Heart left ventricle (tissue), 16 donors: ENCODE data around the gene CCDC187. TPM values are rescaled to one million over a fixed set of nuclear protein-coding genes. Genes with fewer than 3 reads are reported as not detected.
"Not testable (repeated sequence)": the region's sequence is repeated elsewhere in the genome, so short reads cannot be mapped to it uniquely, and the experiment has no call there.

Experiments used
- ATAC-seq, 4 donors: fragments of 200-7000 bp; cut with Tn5 transposase; one replicate each; pipeline ENCODE4 v1.9.1; 2020 to 2022; ENCODE audit warnings: moderate library complexity in 4 of 4, mild to moderate bottlenecking in 3 of 4, moderate number of reproducible peaks in 1 of 4
- DNase-seq, 5 donors: peaks; one replicate each; pipeline ENCODE4 v3.0.0-alpha.2; 2020
- H3K27ac ChIP-seq, 12 donors: fragments of 200-600 bp; sonication (generic) in 4 of 12; one replicate each; pipeline versions ENCODE4 v1.5.0 to v1.8.0; 2016 to 2022; ENCODE audit warnings: mild to moderate bottlenecking in 2 of 12
- H3K27me3 ChIP-seq, 9 donors: fragments of 200-600 bp; sonication (generic) in 2 of 9; one replicate each; pipeline versions ENCODE4 v1.5.1 to v1.8.0; 2016 to 2022; ENCODE audit warnings: mild to moderate bottlenecking in 3 of 9
- H3K36me3 ChIP-seq, 9 donors: fragments of 200-600 bp; sonication (generic) in 2 of 9; one replicate each; pipeline versions ENCODE4 v1.5.0 to v1.8.0; 2018 to 2022; ENCODE audit warnings: mild to moderate bottlenecking in 2 of 9
- H3K4me1 ChIP-seq, 12 donors: fragments of 200-600 bp; sonication (generic) in 4 of 12; one replicate each; pipeline versions ENCODE4 v1.5.0 to v1.8.0; 2016 to 2022; ENCODE audit warnings: mild to moderate bottlenecking in 3 of 12
- H3K4me3 ChIP-seq, 12 donors: fragments of 200-600 bp; sonication (generic) in 4 of 12; one replicate each; pipeline versions ENCODE4 v1.5.0 to v1.8.0; 2017 to 2022; ENCODE audit warnings: mild to moderate bottlenecking in 9 of 12, moderate library complexity in 4 of 12
- H3K9me3 ChIP-seq, 12 donors: fragments of 200-600 bp; sonication (generic) in 4 of 12; one replicate each; pipeline versions ENCODE4 v1.5.0 to v1.8.0; 2016 to 2022; ENCODE audit warnings: mild to moderate bottlenecking in 1 of 12
- POLR2A ChIP-seq, 2 donors: fragments of 450-650 bp; IDR thresholded peaks; one replicate each; pipeline ENCODE4 v1.6.1; 2017; ENCODE audit warnings: antibody characterized with exemption in 2 of 2, mild to moderate bottlenecking in 2 of 2, moderate library complexity in 2 of 2
- WGBS, 4 donors: extraction: QIAGEN DNeasy Blood & Tissue Kit in 2 of 4; methylation state at CpG; one replicate each; pipeline versions ENCODE4 v1.1.5 to v1.1.7; 2013 to 2018; 5-methylcytosine and 5-hydroxymethylcytosine counted together
- intact Hi-C, 10 donors: fragments of 100-400 bp; cut with DNase I; formaldehyde crosslinking; loops; one replicate each; pipeline versions ENCODE4 v1.11.1 to v1.14.2; 2022
- polyA plus RNA-seq, 2 donors: library from polyadenylated mRNA; stranded (reverse); fragments of 200-250 nt; gene quantifications; one replicate each; pipeline ENCODE4 v1.2.3, GENCODE V29; 2013
- total RNA-seq, 9 donors: library from RNA; depleted of rRNA in 2 of 9; stranded (reverse); fragments of >200 nt in 2 of 9; fragmentation: NEBNext Ultra II Directional in 3 of 9; extraction: Animal tissue kit (Norgen Biotek cat#: 25700) in 3 of 9; gene quantifications; one replicate each; pipeline versions ENCODE4 v1.1.0 to v1.2.4, GENCODE V29; 2016 to 2023
- TF ChIP-seq, protein P1 (sequence below), 12 donors: fragments of 200-600 bp; sonication (generic) in 4 of 12; IDR thresholded peaks; one replicate each; pipeline versions ENCODE4 v1.5.0 to v1.8.0; 2018 to 2022; ENCODE audit warnings: antibody characterized with exemption in 12 of 12, mild to moderate bottlenecking in 5 of 12
- donor health status: ischemic (EF 13 %, LVEDD 7.1; RV severe dilation, severe dysfunction).
- donor health status: healthy with polysubstance abuse.
- donor health status: DM: no; HTN: yes; CAD: no.
- donor health status: DM: no; HTN: no; CAD: no.
- donor health status: ischemic (EF 25% LVEDD 6.9; RV normal size, moderate dysfunction).
- donor health status: ischemic (EF 25% LVEDD 5.7; RV mildly dilated, moderate dysfunction).
- donor health status: healthy.
- donor health status: DM: yes; HTN: yes; CAD: no.
- donor health status: ischemic (EF 35%, LVEDD 5.7; RV mildly dilated, moderate dysfunction).
- donor health status: nonischemic (EF 11% LVEDD 7.7; RV severe dilation, severe dysfunction).
- donor health status: DM: yes; HTN: yes; CAD: no.
- donor health status: PGD.
- donor health status: ischemic (EF 29% LVEDD 5.4; RV normal size, mild dysfunction).
- donor health status: nonischemic (EF 23%, LVEDD 6.1; RV moderate dilation, normal function).

Gene CCDC187
- total and polyA plus RNA-seq, 11 donors = 0.04 TPM; not detected in 10

DNA sequence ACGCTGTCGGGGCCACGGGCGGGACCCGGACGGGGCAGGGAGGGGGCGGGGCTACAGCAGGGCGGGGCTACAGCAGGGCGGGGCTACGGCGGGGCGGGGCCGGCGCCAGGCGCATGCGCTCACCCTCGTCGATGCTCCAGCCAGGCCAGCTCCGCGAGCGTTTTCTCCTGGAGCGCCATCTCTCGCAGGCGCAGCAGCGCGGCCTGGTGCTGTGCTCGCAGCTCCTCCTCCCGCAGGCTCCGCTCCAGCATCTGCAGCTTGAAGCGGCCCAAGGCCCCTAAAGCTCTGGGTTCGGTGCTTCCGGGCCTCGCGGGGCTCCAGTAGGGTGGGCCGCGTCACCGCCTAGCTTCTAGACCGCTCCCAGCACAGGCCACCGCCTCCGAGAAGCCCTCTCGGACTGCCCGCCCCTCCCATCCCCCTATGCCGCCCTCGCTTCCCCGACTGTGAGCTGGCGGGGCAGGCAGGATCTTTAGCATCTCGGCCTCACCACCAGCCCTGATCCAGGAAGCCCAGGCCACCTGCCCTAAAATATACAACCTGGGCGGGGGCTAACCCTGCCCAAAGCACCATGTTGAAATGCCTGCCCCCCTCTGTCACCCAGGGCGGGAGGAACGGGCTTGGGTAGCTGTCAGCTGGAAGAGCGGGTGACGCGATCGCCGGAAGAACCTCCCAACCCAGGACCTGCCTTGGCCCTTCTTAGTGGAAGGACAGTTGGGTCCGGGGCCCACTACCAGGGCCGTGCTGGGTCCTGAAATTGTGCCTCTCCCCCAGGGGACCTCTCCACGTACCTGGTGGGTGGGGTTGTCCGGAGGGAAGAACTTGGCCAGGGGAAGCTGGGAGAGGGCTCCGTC is 36.4 kb downstream of the CCDC187 start:
- Histone ChIP-seq H3K36me3 (no peaks in the 10 kb centered on the region), H3K4me1 (peaks cover 0 to 10% (median 6%) of the 10 kb centered on the region in 12 donors), H3K9me3 (no peaks in the 10 kb centered on the region), H3K27ac (peak overlapping the region in 4 of 12 donors; percentile 39 to 64 (median 58)), H3K27me3 (peaks cover 0 to 12% (median 0%) of the 10 kb centered on the region in 9 donors), H3K4me3 (peak overlapping the region; percentile 8 to 67 (median 48))
- ATAC-seq = peak; percentile 71 to 97 (median 96)
- WGBS, 4 donors = 10 to 36% (median 13%) methylated on average over 18 to 60 of the region's 60 CpGs
- TF ChIP-seq, protein P1, sequence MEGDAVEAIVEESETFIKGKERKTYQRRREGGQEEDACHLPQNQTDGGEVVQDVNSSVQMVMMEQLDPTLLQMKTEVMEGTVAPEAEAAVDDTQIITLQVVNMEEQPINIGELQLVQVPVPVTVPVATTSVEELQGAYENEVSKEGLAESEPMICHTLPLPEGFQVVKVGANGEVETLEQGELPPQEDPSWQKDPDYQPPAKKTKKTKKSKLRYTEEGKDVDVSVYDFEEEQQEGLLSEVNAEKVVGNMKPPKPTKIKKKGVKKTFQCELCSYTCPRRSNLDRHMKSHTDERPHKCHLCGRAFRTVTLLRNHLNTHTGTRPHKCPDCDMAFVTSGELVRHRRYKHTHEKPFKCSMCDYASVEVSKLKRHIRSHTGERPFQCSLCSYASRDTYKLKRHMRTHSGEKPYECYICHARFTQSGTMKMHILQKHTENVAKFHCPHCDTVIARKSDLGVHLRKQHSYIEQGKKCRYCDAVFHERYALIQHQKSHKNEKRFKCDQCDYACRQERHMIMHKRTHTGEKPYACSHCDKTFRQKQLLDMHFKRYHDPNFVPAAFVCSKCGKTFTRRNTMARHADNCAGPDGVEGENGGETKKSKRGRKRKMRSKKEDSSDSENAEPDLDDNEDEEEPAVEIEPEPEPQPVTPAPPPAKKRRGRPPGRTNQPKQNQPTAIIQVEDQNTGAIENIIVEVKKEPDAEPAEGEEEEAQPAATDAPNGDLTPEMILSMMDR (IDR thresholded peaks at IDR 0.05) = peak in 6 of 12 donors; percentile 19 to 47 (median 32)
- TF ChIP-seq POLR2A (IDR thresholded peaks at IDR 0.05) = peak in 1 of 2 donors; percentile 34
- intact Hi-C loops = loop anchor here in 2 of 10 donors (5.0 kb wide), 2 partner anchors 95 to 100 kb away; no protein-coding TSS in a partner anchor
- DNase-seq = peak; percentile 71 to 94 (median 85)

- 92 to 94% (median 93%) methylated on average over 18 of the region's 18 CpGs for WGBS, 4 donors
- intact Hi-C loops = loop anchor here in 2 of 10 donors (5.0 kb wide), 2 partner anchors 94 to 99 kb away; no protein-coding TSS in a partner anchor
- H3K4me3 ChIP-seq = peak overlapping the region in 5 of 12 donors; percentile 45 to 67 (median 49)
- DNase-seq, H3K4me1 ChIP-seq, ATAC-seq, H3K9me3 ChIP-seq, H3K36me3 ChIP-seq: not testable (repeated sequence)
- H3K27me3 ChIP-seq = peaks cover 0 to 12% (median 0%) of the 10 kb centered on the region in 9 donors
- H3K27ac ChIP-seq = peak overlapping the region in 1 of 12 donors; percentile 64
These were observed 37.3 kb downstream of the CCDC187 start for GRCh38 chr9:136266641-136267040.

DNA sequence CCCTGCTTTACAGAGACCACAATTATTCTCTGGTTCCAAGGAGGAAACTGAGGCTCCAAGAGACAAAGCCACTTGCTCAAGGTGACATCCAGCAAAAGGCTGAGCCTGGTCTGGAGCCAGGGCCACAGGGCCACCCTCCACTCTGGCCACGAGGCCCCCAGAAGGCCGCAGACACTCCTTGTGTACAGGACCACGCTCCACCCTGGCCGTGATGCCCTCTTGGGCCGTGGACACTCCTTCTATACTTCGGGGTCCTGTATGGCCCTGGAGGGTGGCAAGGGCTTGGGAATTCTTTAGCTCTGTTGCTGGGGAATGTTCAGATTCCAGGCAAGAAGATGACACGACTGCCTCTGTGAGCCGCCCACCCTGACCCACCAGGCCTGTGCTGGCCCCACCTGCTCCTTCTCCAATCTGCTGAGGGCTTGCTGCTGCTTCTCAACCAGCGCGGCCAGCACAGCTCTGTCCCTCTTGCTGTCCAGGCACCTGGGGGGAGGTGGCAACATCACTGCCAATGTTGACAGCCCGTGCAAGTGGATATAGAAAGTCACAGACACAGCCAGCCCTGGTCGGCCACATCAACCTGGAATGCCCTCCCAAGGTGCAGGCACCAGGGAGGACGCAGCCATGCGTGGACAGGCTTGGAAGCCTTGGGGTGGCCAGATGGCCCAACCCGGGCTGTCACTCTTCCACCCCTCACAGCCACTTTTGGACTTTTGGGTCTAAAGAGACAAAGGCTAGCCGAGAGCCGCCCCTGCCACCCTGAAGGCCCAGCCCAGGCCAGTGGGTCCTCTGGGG is 38.1 kb downstream of the CCDC187 start:
- Histone ChIP-seq H3K4me3 (no peak overlapping the region), H3K27ac (no peak overlapping the region), H3K36me3 (no peaks in the 10 kb centered on the region), H3K9me3 (no peaks in the 10 kb centered on the region), H3K4me1 (peaks cover 0 to 10% (median 6%) of the 10 kb centered on the region in 12 donors), H3K27me3 (peaks cover 0 to 12% (median 0%) of the 10 kb centered on the region in 9 donors)
- intact Hi-C loops = loop anchor here in 2 of 10 donors (5.0 kb wide), 2 partner anchors 93 to 98 kb away; no protein-coding TSS in a partner anchor
- no peak for ATAC-seq
- 84 to 88% (median 88%) methylated on average over 13 to 17 of the region's 17 CpGs for WGBS, 4 donors
- DNase-seq = peak in 1 of 5 donors; percentile 14
- no peak for TF ChIP-seq POLR2A (IDR thresholded peaks at IDR 0.05)
- TF ChIP-seq, protein P1 (IDR thresholded peaks at IDR 0.05) = no peak
